K562 (cell line): ENCODE data around the gene CUL1. TPM values are rescaled to one million over a fixed set of nuclear protein-coding genes. Genes with fewer than 3 reads are reported as not detected.

ENCODE experiments used
- AFF1 ChIP-seq, 2 experiments: fragments of 450-650 bp; IDR thresholded peaks; 2 replicates each; pipeline ENCODE4 v1.6.1; 2018; ENCODE audit warnings: mild to moderate bottlenecking in 2 of 2, low read depth in 1 of 2; ENCODE audit not compliant: partially characterized antibody in 2 of 2
- CBX3 ChIP-seq, 2 experiments: IDR thresholded peaks; 1 replicate in 1 of 2; 2 replicates in 1 of 2; pipeline ENCODE4 v1.6.1; 2012; ENCODE audit warnings: inconsistent platforms in 2 of 2, low read length in 2 of 2, borderline replicate concordance in 1 of 2, control low read depth in 1 of 2
- CGGBP1 ChIP-seq: fragments of 250-450 bp; sonication (Bioruptor Pico); IDR thresholded peaks from 2 replicates; pipeline ENCODE4 v1.9.0; 2021; ENCODE audit warnings: mild to moderate bottlenecking
- ESRRA ChIP-seq: fragments of 450-650 bp; IDR thresholded peaks from 2 replicates; pipeline ENCODE4 v1.6.1; 2014; ENCODE audit warnings: low read depth, mild to moderate bottlenecking, moderate library complexity, borderline replicate concordance
- HLTF ChIP-seq: fragments of 450-650 bp; IDR thresholded peaks from 2 replicates; pipeline ENCODE4 v1.6.1; 2016
- NFIC ChIP-seq: fragments of 450-650 bp; IDR thresholded peaks from 2 replicates; pipeline ENCODE4 v1.6.1; 2017; ENCODE audit warnings: mild to moderate bottlenecking, inconsistent platforms
- SREBF2 ChIP-seq: sonication (generic); formaldehyde crosslinking; IDR thresholded peaks from 2 replicates; pipeline ENCODE4 v1.4.0; 2020; ENCODE audit warnings: mild to moderate bottlenecking, missing genetic modification reagents
- ZNF592 ChIP-seq: fragments of 450-650 bp; IDR thresholded peaks from 2 replicates; pipeline ENCODE4 v1.6.1; 2017; ENCODE audit warnings: antibody characterized with exemption, mild to moderate bottlenecking
- polyA plus RNA-seq, 8 experiments: library from polyadenylated mRNA; depleted of rRNA in 4 of 8; stranded (reverse) in 5 of 8; unstranded in 3 of 8; fragments of >200 nt; fragmentation: Nextera tagmentation in 2 of 8; fragmentation: Illumina TruSeq in 1 of 8; extraction: Ambion mirVana in 2 of 8; extraction: Trizol in 1 of 8; gene quantifications; 2 replicates each; pipeline versions ENCODE4 v1.2.1 to v1.2.3, GENCODE V29; 2011 to 2014; ENCODE audit warnings: inconsistent platforms in 1 of 8, missing spikeins in 1 of 8
- total RNA-seq, 7 experiments: library from RNA; depleted of rRNA in 6 of 7; stranded (reverse); fragments of >200 nt in 6 of 7; fragmentation: Illumina TruSeq in 2 of 7; extraction: Trizol in 2 of 7; gene quantifications; 2 replicates each; pipeline versions ENCODE4 v1.2.1 to v1.2.3, GENCODE V29; 2011 to 2021; ENCODE audit warnings: low replicate concordance in 1 of 7
- TF ChIP-seq, protein P1 (sequence below): sonication (generic); formaldehyde crosslinking; IDR thresholded peaks from 2 replicates; pipeline ENCODE4 v1.8.1; 2023; ENCODE audit warnings: missing genetic modification reagents, mild to moderate bottlenecking, borderline replicate concordance
- TF ChIP-seq, protein P2 (sequence below): fragments of 450-650 bp; IDR thresholded peaks from 2 replicates; pipeline ENCODE4 v1.6.1; 2014; ENCODE audit warnings: low read depth, mild to moderate bottlenecking, moderate library complexity, borderline replicate concordance

CUL1 gene
- total and polyA plus RNA-seq, 9 of the 15 experiments (the other 6 are each of a cell fraction or from before 2014, with no cell fraction given): 31.5 to 107 (median 96.5) TPM

DNA sequence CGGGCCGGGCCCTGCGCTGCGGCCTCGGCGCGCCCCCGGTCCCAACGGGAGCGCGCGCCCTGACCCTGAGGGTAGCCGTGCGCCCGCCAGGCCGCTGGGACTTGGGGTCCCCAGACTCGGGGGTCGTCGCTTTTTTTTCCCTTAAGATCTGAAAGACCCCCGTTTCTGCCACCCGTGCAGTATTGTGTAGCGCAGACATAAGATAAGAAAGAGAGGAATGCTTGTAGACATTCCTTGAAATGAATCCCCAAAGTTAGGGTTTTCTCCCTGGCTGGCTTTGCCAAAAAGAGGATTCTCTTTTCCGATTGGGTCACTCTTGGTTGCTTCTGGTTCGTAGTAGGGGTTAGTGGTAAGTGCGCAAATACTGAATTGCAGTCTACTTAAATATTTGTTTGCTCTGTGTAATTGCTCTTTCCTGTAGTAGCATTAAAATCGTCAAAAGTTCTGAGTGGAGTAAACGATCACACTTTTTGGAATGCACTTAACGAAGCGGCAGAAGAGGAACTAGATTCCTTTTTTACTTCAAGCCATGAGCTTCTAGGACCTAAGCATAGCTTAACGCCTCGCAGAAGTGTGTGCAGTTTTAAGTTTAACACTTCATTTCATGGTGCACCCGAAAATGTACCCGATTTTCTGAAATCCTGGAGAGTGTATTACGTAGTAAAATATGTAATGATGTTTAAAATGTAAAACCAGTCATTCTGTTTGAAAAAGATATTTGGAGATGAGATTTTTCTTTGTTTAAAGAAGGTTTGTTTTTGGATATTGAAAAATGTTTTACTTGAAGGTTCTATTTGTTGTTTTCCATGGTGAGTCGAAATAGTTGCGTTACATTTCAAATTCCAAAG is 1.3 kb downstream of the CUL1 start (continued):
- TF ChIP-seq AFF1 (IDR thresholded peaks at IDR 0.05; ENCODE audit: low read depth in 1 of 2, partially characterized antibody in 2 of 2): peak in 1 of 2 experiments; percentile 83
- no peak for TF ChIP-seq HLTF
- TF ChIP-seq CBX3 (IDR thresholded peaks at IDR 0.05; ENCODE audit: borderline replicate concordance in 1 of 2, low read length in 2 of 2): 0 out of 3 replicates have a peak, but pooled peaks of 1 of the 2 experiments have one; percentile 25
- TF ChIP-seq NFIC: peak; percentile 32
- TF ChIP-seq, protein P1, sequence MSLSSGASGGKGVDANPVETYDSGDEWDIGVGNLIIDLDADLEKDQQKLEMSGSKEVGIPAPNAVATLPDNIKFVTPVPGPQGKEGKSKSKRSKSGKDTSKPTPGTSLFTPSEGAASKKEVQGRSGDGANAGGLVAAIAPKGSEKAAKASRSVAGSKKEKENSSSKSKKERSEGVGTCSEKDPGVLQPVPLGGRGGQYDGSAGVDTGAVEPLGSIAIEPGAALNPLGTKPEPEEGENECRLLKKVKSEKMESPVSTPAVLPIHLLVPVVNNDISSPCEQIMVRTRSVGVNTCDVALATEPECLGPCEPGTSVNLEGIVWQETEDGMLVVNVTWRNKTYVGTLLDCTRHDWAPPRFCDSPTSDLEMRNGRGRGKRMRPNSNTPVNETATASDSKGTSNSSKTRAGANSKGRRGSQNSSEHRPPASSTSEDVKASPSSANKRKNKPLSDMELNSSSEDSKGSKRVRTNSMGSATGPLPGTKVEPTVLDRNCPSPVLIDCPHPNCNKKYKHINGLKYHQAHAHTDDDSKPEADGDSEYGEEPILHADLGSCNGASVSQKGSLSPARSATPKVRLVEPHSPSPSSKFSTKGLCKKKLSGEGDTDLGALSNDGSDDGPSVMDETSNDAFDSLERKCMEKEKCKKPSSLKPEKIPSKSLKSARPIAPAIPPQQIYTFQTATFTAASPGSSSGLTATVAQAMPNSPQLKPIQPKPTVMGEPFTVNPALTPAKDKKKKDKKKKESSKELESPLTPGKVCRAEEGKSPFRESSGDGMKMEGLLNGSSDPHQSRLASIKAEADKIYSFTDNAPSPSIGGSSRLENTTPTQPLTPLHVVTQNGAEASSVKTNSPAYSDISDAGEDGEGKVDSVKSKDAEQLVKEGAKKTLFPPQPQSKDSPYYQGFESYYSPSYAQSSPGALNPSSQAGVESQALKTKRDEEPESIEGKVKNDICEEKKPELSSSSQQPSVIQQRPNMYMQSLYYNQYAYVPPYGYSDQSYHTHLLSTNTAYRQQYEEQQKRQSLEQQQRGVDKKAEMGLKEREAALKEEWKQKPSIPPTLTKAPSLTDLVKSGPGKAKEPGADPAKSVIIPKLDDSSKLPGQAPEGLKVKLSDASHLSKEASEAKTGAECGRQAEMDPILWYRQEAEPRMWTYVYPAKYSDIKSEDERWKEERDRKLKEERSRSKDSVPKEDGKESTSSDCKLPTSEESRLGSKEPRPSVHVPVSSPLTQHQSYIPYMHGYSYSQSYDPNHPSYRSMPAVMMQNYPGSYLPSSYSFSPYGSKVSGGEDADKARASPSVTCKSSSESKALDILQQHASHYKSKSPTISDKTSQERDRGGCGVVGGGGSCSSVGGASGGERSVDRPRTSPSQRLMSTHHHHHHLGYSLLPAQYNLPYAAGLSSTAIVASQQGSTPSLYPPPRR (CRISPR knock-in tag): 0 out of 2 replicates have a peak, but pooled peaks have one; percentile 16
- TF ChIP-seq SREBF2 (CRISPR knock-in tag): no peak
- TF ChIP-seq ZNF592: 0 out of 2 replicates have a peak, but pooled peaks have one; percentile 11
- TF ChIP-seq, protein P2, sequence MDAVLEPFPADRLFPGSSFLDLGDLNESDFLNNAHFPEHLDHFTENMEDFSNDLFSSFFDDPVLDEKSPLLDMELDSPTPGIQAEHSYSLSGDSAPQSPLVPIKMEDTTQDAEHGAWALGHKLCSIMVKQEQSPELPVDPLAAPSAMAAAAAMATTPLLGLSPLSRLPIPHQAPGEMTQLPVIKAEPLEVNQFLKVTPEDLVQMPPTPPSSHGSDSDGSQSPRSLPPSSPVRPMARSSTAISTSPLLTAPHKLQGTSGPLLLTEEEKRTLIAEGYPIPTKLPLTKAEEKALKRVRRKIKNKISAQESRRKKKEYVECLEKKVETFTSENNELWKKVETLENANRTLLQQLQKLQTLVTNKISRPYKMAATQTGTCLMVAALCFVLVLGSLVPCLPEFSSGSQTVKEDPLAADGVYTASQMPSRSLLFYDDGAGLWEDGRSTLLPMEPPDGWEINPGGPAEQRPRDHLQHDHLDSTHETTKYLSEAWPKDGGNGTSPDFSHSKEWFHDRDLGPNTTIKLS: no peak
- no peak; the same call in 1 of the 2 replicates for TF ChIP-seq ESRRA
- TF ChIP-seq CGGBP1 (CRISPR knock-in tag): 0 out of 2 replicates have a peak, but pooled peaks have one; percentile 46
